ENCODE data around the gene PRRC2A. TPM values are rescaled to one million over a fixed set of nuclear protein-coding genes. Genes with fewer than 3 reads are reported as not detected.

The PRRC2A gene
- total and polyA plus RNA-seq, 7 experiments from 2014 or later = 3.9 to 238 (median 223) TPM

GRCh38 chr6:31686483-31686882 lies 66.0 kb downstream of the PRRC2A start:
- no peak for DNase-seq
- intact Hi-C loops (cut with micrococcal nuclease) = no loop called here
- no peaks in the 10 kb centered on the region for H3K27me3 Mint-ChIP-seq
- Histone ChIP-seq H3K4me1 (ENCODE audit: control insufficient read depth in 2 of 2, insufficient read depth in 2 of 2, low read length in 2 of 2) (peaks cover 3% of the 10 kb centered on the region in 2 donors), H3K4me3 (ENCODE audit: low read length) (no peak overlapping the region), H3K27me3 (ENCODE audit: control insufficient read depth in 2 of 2, insufficient read depth in 2 of 2, low read length in 2 of 2) (no peaks in the 10 kb centered on the region), H3K9me3 (ENCODE audit: control insufficient read depth in 2 of 3, low read length in 3 of 3) (no peaks in the 10 kb centered on the region), H3K36me3 (ENCODE audit: control insufficient read depth in 2 of 3, insufficient read depth in 3 of 3, low read length in 3 of 3) (peaks cover 0 to 55% (median 21%) of the 10 kb centered on the region in 3 experiments), H3K27ac (ENCODE audit: low read depth, low read length) (no peak overlapping the region)
- ATAC-seq = no peak
- H3K36me3 Mint-ChIP-seq = peaks cover 0 to 25% (median 10%) of the 10 kb centered on the region in 5 donors
- peaks cover 2 to 15% (median 3%) of the 10 kb centered on the region in 7 donors for H3K4me1 Mint-ChIP-seq
- CTCF ChIA-PET = interaction anchor here (1.3 kb wide), 2 partner anchors 13 to 144 kb away, joined by 3 to 6 read pairs; no protein-coding TSS in a partner anchor
- POLR2A ChIA-PET = interaction anchor here (0.5 to 0.7 kb wide), 2 partner anchors 12 to 531 kb away, joined by 3 read pairs; no protein-coding TSS in a partner anchor
- H3K4me3 Mint-ChIP-seq = no peak overlapping the region
- H3K9me3 Mint-ChIP-seq = no peaks in the 10 kb centered on the region
- H3K27ac Mint-ChIP-seq = peak overlapping the region in 1 of 9 donors; percentile 61

GRCh38 chr6:31687321-31687720 lies 66.8 kb downstream of the PRRC2A start:
- peaks cover 0 to 61% (median 21%) of the 10 kb centered on the region in 3 experiments for H3K36me3 ChIP-seq (ENCODE audit: control insufficient read depth in 2 of 3, insufficient read depth in 3 of 3, low read length in 3 of 3)
- Mint-ChIP-seq H3K4me1 (peaks cover 0 to 9% (median 0%) of the 10 kb centered on the region in 7 donors), H3K36me3 (peaks cover 0 to 25% (median 10%) of the 10 kb centered on the region in 5 donors), H3K9me3 (no peaks in the 10 kb centered on the region), H3K27ac (peak overlapping the region in 1 of 9 donors; percentile 28), H3K4me3 (no peak overlapping the region), H3K27me3 (no peaks in the 10 kb centered on the region)
- H3K4me3 ChIP-seq (ENCODE audit: low read length) = no peak overlapping the region
- CTCF ChIA-PET = interaction anchor here (0.5 to 1.3 kb wide), 4 partner anchors 9 to 149 kb away, joined by 3 to 6 read pairs (median 3); no protein-coding TSS in a partner anchor
- ATAC-seq (no peak), DNase-seq (no peak)
- H3K27ac ChIP-seq (ENCODE audit: low read depth, low read length) = no peak overlapping the region
- H3K4me1 ChIP-seq (ENCODE audit: control insufficient read depth in 2 of 2, insufficient read depth in 2 of 2, low read length in 2 of 2) = no peaks in the 10 kb centered on the region
- H3K9me3 ChIP-seq (ENCODE audit: control insufficient read depth in 2 of 3, low read length in 3 of 3) = no peaks in the 10 kb centered on the region
- intact Hi-C loops (cut with micrococcal nuclease) = no loop called here
- H3K27me3 ChIP-seq (ENCODE audit: control insufficient read depth in 2 of 2, insufficient read depth in 2 of 2, low read length in 2 of 2) = no peaks in the 10 kb centered on the region
- POLR2A ChIA-PET = no interaction called here

Small RNA genes within 50 kb of the gene (microRNA-seq; reads per million reads assigned to microRNA genes)
- not detected for gene MIR6832 (ENCODE audit: borderline microRNAs expressed)

Other genes starting within 250 kb of the PRRC2A start
Only the 30 nearest of the 35 such genes appear.
- 10 to 100 TPM; 11.7 to 49.5 (median 13.3) TPM for gene MICB, start 122.6 kb upstream of the PRRC2A start, total RNA-seq
- gene MICB, start 122.6 kb upstream of the PRRC2A start, polyA plus RNA-seq = 1 to 10 TPM; 3.4 to 4.7 TPM
- gene MCCD1, start 91.8 kb upstream of the PRRC2A start, total RNA-seq = not detected
- not detected for gene MCCD1, start 91.8 kb upstream of the PRRC2A start, polyA plus RNA-seq
- 100 to 1,000 TPM; 443 to 761 (median 546) TPM for gene DDX39B, start 78.7 kb upstream of the PRRC2A start, total RNA-seq
- gene DDX39B, start 78.7 kb upstream of the PRRC2A start, polyA plus RNA-seq = 100 to 1,000 TPM; 106 to 125 TPM
- 1 to 10 TPM; 2.7 to 7.5 (median 4.8) TPM for gene ATP6V1G2, start 74.1 kb upstream of the PRRC2A start, total RNA-seq
- 1 to 10 TPM in 1 of 2 donors, under 1 TPM in 1; 0.38 to 1.9 TPM for gene ATP6V1G2, start 74.1 kb upstream of the PRRC2A start, polyA plus RNA-seq
- 10 to 100 TPM in 4 of 5 experiments, 1 to 10 TPM in 1; 8.7 to 17.2 (median 11.6) TPM for gene NFKBIL1, start 73.1 kb upstream of the PRRC2A start, total RNA-seq
- gene NFKBIL1, start 73.1 kb upstream of the PRRC2A start, polyA plus RNA-seq = 10 to 100 TPM in 1 of 2 donors, 1 to 10 TPM in 1; 9.4 to 13.8 TPM
- gene LTA, start 48.4 kb upstream of the PRRC2A start, total RNA-seq = 100 to 1,000 TPM in 1 of 5 experiments, 10 to 100 TPM in 4; 12.3 to 110 (median 20.2) TPM
- 10 to 100 TPM; 24.0 to 27.5 TPM for gene LTA, start 48.4 kb upstream of the PRRC2A start, polyA plus RNA-seq
- gene TNF, start 45.1 kb upstream of the PRRC2A start, total RNA-seq = 100 to 1,000 TPM in 1 of 5 experiments, 10 to 100 TPM in 1, 1 to 10 TPM in 3; 5.4 to 125 (median 8.7) TPM
- gene TNF, start 45.1 kb upstream of the PRRC2A start, polyA plus RNA-seq = 1 to 10 TPM in 1 of 2 donors, under 1 TPM in 1; 0.73 to 1.1 TPM
- 1,000 to 10,000 TPM in 1 of 5 experiments, 100 to 1,000 TPM in 4; 370 to 1,909 (median 670) TPM for gene LTB, start 38.3 kb upstream of the PRRC2A start, total RNA-seq
- gene LTB, start 38.3 kb upstream of the PRRC2A start, polyA plus RNA-seq = 1,000 to 10,000 TPM; 1,970 to 2,371 TPM
- 100 to 1,000 TPM in 2 of 5 experiments, 10 to 100 TPM in 3; 15.1 to 234 (median 32.0) TPM for gene LST1, start 34.4 kb upstream of the PRRC2A start, total RNA-seq
- gene LST1, start 34.4 kb upstream of the PRRC2A start, polyA plus RNA-seq = 10 to 100 TPM in 1 of 2 donors, 1 to 10 TPM in 1; 8.4 to 15.3 TPM
- gene NCR3, start 27.7 kb upstream of the PRRC2A start, total RNA-seq = 10 to 100 TPM in 2 of 5 experiments, 1 to 10 TPM in 2, under 1 TPM in 1; 0.97 to 47.1 (median 6.7) TPM
- gene NCR3, start 27.7 kb upstream of the PRRC2A start, polyA plus RNA-seq = 10 to 100 TPM; 11.0 to 19.7 TPM
- 100 to 1,000 TPM in 1 of 5 experiments, 10 to 100 TPM in 4; 33.1 to 160 (median 62.0) TPM for gene AIF1, start 5.5 kb upstream of the PRRC2A start, total RNA-seq
- 100 to 1,000 TPM; 140 to 182 TPM for gene AIF1, start 5.5 kb upstream of the PRRC2A start, polyA plus RNA-seq
- gene BAG6, start 31.9 kb downstream of the PRRC2A start, total RNA-seq = 100 to 1,000 TPM; 260 to 321 (median 280) TPM
- 10 to 100 TPM; 14.4 to 24.3 TPM for gene BAG6, start 31.9 kb downstream of the PRRC2A start, polyA plus RNA-seq
- 1 to 10 TPM in 4 of 5 experiments, under 1 TPM in 1; 0.78 to 4.3 (median 2.8) TPM for gene APOM, start 35.2 kb downstream of the PRRC2A start, total RNA-seq
- 1 to 10 TPM; 3.8 to 5.0 TPM for gene APOM, start 35.2 kb downstream of the PRRC2A start, polyA plus RNA-seq
- gene C6orf47, start 40.1 kb downstream of the PRRC2A start, total RNA-seq = 10 to 100 TPM; 14.0 to 32.8 (median 23.2) TPM
- gene C6orf47, start 40.1 kb downstream of the PRRC2A start, polyA plus RNA-seq = 10 to 100 TPM; 22.3 to 33.7 TPM
- gene GPANK1, start 44.3 kb downstream of the PRRC2A start, total RNA-seq = 10 to 100 TPM; 12.8 to 35.1 (median 28.9) TPM
- 10 to 100 TPM; 24.0 to 27.2 TPM for gene GPANK1, start 44.3 kb downstream of the PRRC2A start, polyA plus RNA-seq
- gene CSNK2B, start 45.4 kb downstream of the PRRC2A start, total RNA-seq = 100 to 1,000 TPM; 101 to 215 (median 133) TPM
- gene CSNK2B, start 45.4 kb downstream of the PRRC2A start, polyA plus RNA-seq = 100 to 1,000 TPM; 260 to 275 TPM
- 10 to 100 TPM; 27.7 to 51.0 (median 42.9) TPM for gene LY6G5B, start 49.3 kb downstream of the PRRC2A start, total RNA-seq
- gene LY6G5B, start 49.3 kb downstream of the PRRC2A start, polyA plus RNA-seq = not detected
- 1 to 10 TPM; 2.4 to 4.3 (median 3.1) TPM for gene LY6G5C, start 60.4 kb downstream of the PRRC2A start, total RNA-seq
- gene LY6G5C, start 60.4 kb downstream of the PRRC2A start, polyA plus RNA-seq = 10 to 100 TPM in 1 of 2 donors, 1 to 10 TPM in 1; 6.4 to 10.2 TPM
- gene ABHD16A, start 82.6 kb downstream of the PRRC2A start, total RNA-seq = 10 to 100 TPM; 60.1 to 71.7 (median 65.2) TPM
- gene ABHD16A, start 82.6 kb downstream of the PRRC2A start, polyA plus RNA-seq = 10 to 100 TPM; 31.1 to 42.5 TPM
- gene LY6G6F, start 86.2 kb downstream of the PRRC2A start, total RNA-seq = under 1 TPM in 1 of 5 experiments, not detected in 4; 0.56 TPM
- gene LY6G6F, start 86.2 kb downstream of the PRRC2A start, polyA plus RNA-seq = not detected
- gene LY6G6D, start 94.6 kb downstream of the PRRC2A start, total RNA-seq = not detected
- not detected for gene LY6G6D, start 94.6 kb downstream of the PRRC2A start, polyA plus RNA-seq
- gene LY6G6C, start 101.0 kb downstream of the PRRC2A start, total RNA-seq = 1 to 10 TPM in 1 of 5 experiments, not detected in 4; 1.2 TPM
- not detected for gene LY6G6C, start 101.0 kb downstream of the PRRC2A start, polyA plus RNA-seq
- gene MPIG6B, start 102.7 kb downstream of the PRRC2A start, total RNA-seq = 1 to 10 TPM in 1 of 5 experiments, under 1 TPM in 4; 0.12 to 4.7 (median 0.64) TPM
- 1 to 10 TPM in 1 of 2 donors, under 1 TPM in 1; 0.20 to 2.3 TPM for gene MPIG6B, start 102.7 kb downstream of the PRRC2A start, polyA plus RNA-seq
- 10 to 100 TPM in 2 of 5 experiments, 1 to 10 TPM in 3; 4.9 to 31.4 (median 7.1) TPM for gene DDAH2, start 108.6 kb downstream of the PRRC2A start, total RNA-seq
- gene DDAH2, start 108.6 kb downstream of the PRRC2A start, polyA plus RNA-seq = 10 to 100 TPM; 13.1 to 15.3 TPM
- gene CLIC1, start 115.8 kb downstream of the PRRC2A start, total RNA-seq = 100 to 1,000 TPM in 2 of 5 experiments, 10 to 100 TPM in 3; 29.3 to 494 (median 58.2) TPM
- 100 to 1,000 TPM; 102 to 122 TPM for gene CLIC1, start 115.8 kb downstream of the PRRC2A start, polyA plus RNA-seq
- gene MSH5, start 119.3 kb downstream of the PRRC2A start, total RNA-seq = 10 to 100 TPM; 10.3 to 52.2 (median 11.4) TPM
- gene MSH5, start 119.3 kb downstream of the PRRC2A start, polyA plus RNA-seq = 1 to 10 TPM in 1 of 2 donors, under 1 TPM in 1; 0.51 to 2.6 TPM
- gene SAPCD1, start 141.9 kb downstream of the PRRC2A start, total RNA-seq = 10 to 100 TPM in 1 of 5 experiments, 1 to 10 TPM in 4; 2.3 to 11.1 (median 3.3) TPM
- not detected for gene SAPCD1, start 141.9 kb downstream of the PRRC2A start, polyA plus RNA-seq
- gene VWA7, start 156.6 kb downstream of the PRRC2A start, total RNA-seq = 1 to 10 TPM in 3 of 5 experiments, under 1 TPM in 2; 0.53 to 4.5 (median 1.1) TPM
- not detected for gene VWA7, start 156.6 kb downstream of the PRRC2A start, polyA plus RNA-seq
- 10 to 100 TPM; 34.3 to 84.2 (median 53.2) TPM for gene VARS1, start 175.0 kb downstream of the PRRC2A start, total RNA-seq
- gene VARS1, start 175.0 kb downstream of the PRRC2A start, polyA plus RNA-seq = 10 to 100 TPM; 32.2 to 44.8 TPM
- 10 to 100 TPM; 22.9 to 94.5 (median 29.2) TPM for gene LSM2, start 186.3 kb downstream of the PRRC2A start, total RNA-seq
- gene LSM2, start 186.3 kb downstream of the PRRC2A start, polyA plus RNA-seq = 10 to 100 TPM; 58.9 to 67.9 TPM

All from naive thymus-derived CD4-positive, alpha-beta T cell (primary cell).